ENCODE measurements around the gene RNU7-1.

DNA sequence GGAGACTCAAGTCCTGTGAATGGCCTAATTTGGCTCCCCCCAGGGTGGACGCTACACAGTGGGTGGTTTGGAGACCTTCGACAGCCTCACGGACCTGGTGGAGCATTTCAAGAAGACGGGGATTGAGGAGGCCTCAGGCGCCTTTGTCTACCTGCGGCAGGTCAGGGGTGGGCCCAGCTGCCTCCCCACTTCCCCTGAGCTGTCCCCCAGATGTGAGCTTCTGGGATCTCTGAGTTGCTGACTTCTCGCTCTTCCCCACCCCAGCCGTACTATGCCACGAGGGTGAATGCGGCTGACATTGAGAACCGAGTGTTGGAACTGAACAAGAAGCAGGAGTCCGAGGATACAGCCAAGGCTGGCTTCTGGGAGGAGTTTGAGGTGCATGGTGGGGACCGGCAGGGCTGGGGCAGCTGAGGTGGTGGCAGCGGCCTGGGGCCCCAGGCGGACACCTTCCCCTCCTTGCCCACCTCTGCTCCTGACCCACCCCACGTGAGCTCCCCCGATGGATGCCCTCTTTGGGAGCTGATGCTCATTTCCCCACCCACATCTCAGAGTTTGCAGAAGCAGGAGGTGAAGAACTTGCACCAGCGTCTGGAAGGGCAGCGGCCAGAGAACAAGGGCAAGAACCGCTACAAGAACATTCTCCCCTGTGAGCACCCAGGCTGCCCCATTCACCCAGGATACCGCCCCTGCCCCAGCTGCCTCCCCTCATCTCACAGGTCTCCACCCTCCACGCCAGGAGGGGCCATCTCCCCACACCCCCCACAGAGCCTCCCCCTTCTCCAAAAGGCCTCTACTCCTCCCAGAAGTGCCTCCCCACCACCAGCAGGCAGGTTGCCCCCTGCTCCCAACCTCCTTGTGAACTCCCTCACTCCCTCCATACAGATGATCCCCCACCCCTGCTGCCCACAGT, 11.7 kb downstream of the RNU7-1 start:
- no peak for TF ChIP-seq POLR2A (IDR thresholded peaks at IDR 0.05)
- TF ChIP-seq, protein P1, sequence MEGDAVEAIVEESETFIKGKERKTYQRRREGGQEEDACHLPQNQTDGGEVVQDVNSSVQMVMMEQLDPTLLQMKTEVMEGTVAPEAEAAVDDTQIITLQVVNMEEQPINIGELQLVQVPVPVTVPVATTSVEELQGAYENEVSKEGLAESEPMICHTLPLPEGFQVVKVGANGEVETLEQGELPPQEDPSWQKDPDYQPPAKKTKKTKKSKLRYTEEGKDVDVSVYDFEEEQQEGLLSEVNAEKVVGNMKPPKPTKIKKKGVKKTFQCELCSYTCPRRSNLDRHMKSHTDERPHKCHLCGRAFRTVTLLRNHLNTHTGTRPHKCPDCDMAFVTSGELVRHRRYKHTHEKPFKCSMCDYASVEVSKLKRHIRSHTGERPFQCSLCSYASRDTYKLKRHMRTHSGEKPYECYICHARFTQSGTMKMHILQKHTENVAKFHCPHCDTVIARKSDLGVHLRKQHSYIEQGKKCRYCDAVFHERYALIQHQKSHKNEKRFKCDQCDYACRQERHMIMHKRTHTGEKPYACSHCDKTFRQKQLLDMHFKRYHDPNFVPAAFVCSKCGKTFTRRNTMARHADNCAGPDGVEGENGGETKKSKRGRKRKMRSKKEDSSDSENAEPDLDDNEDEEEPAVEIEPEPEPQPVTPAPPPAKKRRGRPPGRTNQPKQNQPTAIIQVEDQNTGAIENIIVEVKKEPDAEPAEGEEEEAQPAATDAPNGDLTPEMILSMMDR (IDR thresholded peaks at IDR 0.05): no peak
